ENCODE results near the gene NBAS.

GRCh38 chr2:15218423-15219086, 342.6 kb downstream of the NBAS start:
- TF ChIP-seq CTCF (IDR thresholded peaks at IDR 0.05; ENCODE audit: low read depth, low read length) (no peak), EZH2phosphoT487 (IDR thresholded peaks at IDR 0.05; ENCODE audit: low read depth) (no peak)
